IMR-90 (cell line): ENCODE data around the gene LYRM9. TPM values are rescaled to one million over a fixed set of nuclear protein-coding genes. Genes with fewer than 3 reads are reported as not detected.

Experiments used
- ATAC-seq: fragments of 200-7000 bp; cut with Tn5 transposase; 2 replicates; pipeline ENCODE4 v1.9.1; 2020; ENCODE audit warnings: low read depth, mild to moderate bottlenecking, moderate library complexity
- BruUV-seq: library from RNA; stranded (reverse); fragments of 400-500 nt; replicated peaks from 2 replicates; lab custom pipeline; 2021; lab: Mats Ljungman, UMichigan
- CTCF ChIA-PET: fragments of 300-600 bp; formaldehyde crosslinking; extraction: SDS; loops from one replicate; lab custom pipeline; 2021; ENCODE audit warnings: antibody characterized with exemption; lab: Yijun Ruan, JAX
- POLR2A ChIA-PET: fragments of 300-600 bp; sonication (Branson Sonifier 250); formaldehyde crosslinking; loops from one replicate; lab custom pipeline; 2022; ENCODE audit warnings: antibody characterized with exemption; ENCODE audit not compliant: unreplicated experiment; lab: Charles Lee
- DNase-seq: peaks from one replicate; pipeline ENCODE4 v3.0.0; 2013
- H2AFZ ChIP-seq: replicated peaks from 2 replicates; pipeline ENCODE3; 2013; ENCODE audit warnings: low read length, mild to moderate bottlenecking; ENCODE audit not compliant: poor library complexity
- H2AK5ac ChIP-seq: 2 replicates; pipeline ENCODE4 v1.6.1; 2013; ENCODE audit warnings: low read depth, low read length, inconsistent platforms
- H2AK9ac ChIP-seq: replicated peaks from 2 replicates; pipeline ENCODE3; 2013; ENCODE audit warnings: mild to moderate bottlenecking, low read depth, low read length, moderate library complexity; ENCODE audit not compliant: poor library complexity
- H2BK120ac ChIP-seq: 2 replicates; pipeline ENCODE4 v1.6.1; 2013; ENCODE audit warnings: low read depth, low read length, inconsistent platforms
- H2BK15ac ChIP-seq: 3 replicates; pipeline ENCODE4 v1.6.1; 2013; ENCODE audit warnings: low read depth, low read length, inconsistent platforms
- H2BK20ac ChIP-seq: 2 replicates; pipeline ENCODE4 v1.6.1; 2013; ENCODE audit warnings: low read depth, mild to moderate bottlenecking, inconsistent platforms, low read length, moderate library complexity
- H2BK5ac ChIP-seq: 2 replicates; pipeline ENCODE4 v1.6.1; 2013; ENCODE audit warnings: mild to moderate bottlenecking, low read depth, low read length, inconsistent platforms; ENCODE audit not compliant: poor library complexity, severe bottlenecking
- H3K14ac ChIP-seq: replicated peaks from 2 replicates; pipeline ENCODE4 v1.6.1; 2013; ENCODE audit warnings: low read depth, low read length, inconsistent platforms
- H3K18ac ChIP-seq: 2 replicates; pipeline ENCODE4 v1.6.1; 2013; ENCODE audit warnings: low read depth, low read length, control low read depth
- H3K23ac ChIP-seq: 2 replicates; pipeline ENCODE4 v1.6.1; 2013; ENCODE audit warnings: low read depth, low read length, inconsistent platforms
- H3K27ac ChIP-seq: 2 replicates; pipeline ENCODE4 v1.5.1; 2013; ENCODE audit warnings: mild to moderate bottlenecking, control low read depth, low read length; ENCODE audit not compliant: insufficient read depth
- H3K27me3 ChIP-seq: 2 replicates; pipeline ENCODE4 v1.6.1; 2013; ENCODE audit warnings: low read length; ENCODE audit not compliant: control insufficient read depth, insufficient read depth
- H3K36me3 ChIP-seq: 2 replicates; pipeline ENCODE4 v1.6.1; 2013; ENCODE audit warnings: low read length, mixed read lengths; ENCODE audit not compliant: control insufficient read depth, insufficient read depth
- H3K4ac ChIP-seq: 2 replicates; pipeline ENCODE4 v1.6.1; 2013; ENCODE audit warnings: low read depth, low read length, inconsistent platforms
- H3K4me1 ChIP-seq: 2 replicates; pipeline ENCODE4 v1.6.1; 2013; ENCODE audit warnings: low read length, mixed read lengths; ENCODE audit not compliant: control insufficient read depth, insufficient read depth
- H3K4me2 ChIP-seq: 2 replicates; pipeline ENCODE4 v1.6.1; 2013; ENCODE audit warnings: low read depth, mild to moderate bottlenecking, control low read depth, low read length, moderate library complexity
- H3K4me3 ChIP-seq: 2 replicates; pipeline ENCODE4 v1.5.1; 2013; ENCODE audit warnings: low read depth, mild to moderate bottlenecking, control low read depth, low read length, moderate library complexity; ENCODE audit not compliant: insufficient read depth
- H3K56ac ChIP-seq: 2 replicates; pipeline ENCODE4 v1.6.1; 2013; ENCODE audit warnings: low read length, inconsistent platforms; ENCODE audit not compliant: insufficient read depth; ENCODE audit errors: extremely low read depth
- H3K79me1 ChIP-seq, 2 experiments: 2 replicates each; pipeline ENCODE4 v1.6.1; 2013; ENCODE audit warnings: low read length in 2 of 2, inconsistent platforms in 1 of 2, low read depth in 1 of 2
- H3K9ac ChIP-seq: 2 replicates; pipeline ENCODE4 v1.6.1; 2013; ENCODE audit warnings: low read depth, low read length, control low read depth
- H3K9me1 ChIP-seq: 2 replicates; pipeline ENCODE4 v1.6.1; 2013; ENCODE audit warnings: low read length, inconsistent platforms; ENCODE audit not compliant: insufficient read depth
- H3K9me3 ChIP-seq: 2 replicates; pipeline ENCODE4 v1.6.1; 2013; ENCODE audit warnings: low read length; ENCODE audit not compliant: control insufficient read depth, insufficient read depth
- H4K20me1 ChIP-seq: 2 replicates; pipeline ENCODE4 v1.6.1; 2013; ENCODE audit warnings: low read length, inconsistent platforms; ENCODE audit not compliant: insufficient read depth
- H4K5ac ChIP-seq: 2 replicates; pipeline ENCODE4 v1.6.1; 2013; ENCODE audit warnings: mild to moderate bottlenecking, low read depth, low read length, control low read depth
- H4K8ac ChIP-seq, 2 experiments: 2 replicates each; pipeline ENCODE4 v1.6.1; 2013; ENCODE audit warnings: low read depth in 2 of 2, low read length in 2 of 2, control low read depth in 1 of 2, inconsistent platforms in 1 of 2
- H4K91ac ChIP-seq: 2 replicates; pipeline ENCODE4 v1.6.1; 2013; ENCODE audit warnings: low read depth, low read length, inconsistent platforms; ENCODE audit not compliant: insufficient read depth
- BHLHE40 ChIP-seq: fragments of 150-350 bp; IDR thresholded peaks from 2 replicates; pipeline ENCODE4 v1.6.1; 2016; ENCODE audit warnings: mild to moderate bottlenecking, low read depth, low read length
- CEBPB ChIP-seq: IDR thresholded peaks from 2 replicates; pipeline ENCODE4 v1.6.1; 2012; ENCODE audit warnings: low read depth, low read length, improper control_type of control experiment
- CHD1 ChIP-seq: IDR thresholded peaks from 2 replicates; pipeline ENCODE4 v1.6.1; 2012; ENCODE audit warnings: low read depth, low read length, improper control_type of control experiment
- ELK1 ChIP-seq: fragments of 150-350 bp; IDR thresholded peaks from 2 replicates; pipeline ENCODE4 v1.6.1; 2016; ENCODE audit warnings: low read depth, mild to moderate bottlenecking, low read length, moderate library complexity, borderline replicate concordance
- FOS ChIP-seq: fragments of 150-350 bp; IDR thresholded peaks from 2 replicates; pipeline ENCODE4 v1.6.1; 2016; ENCODE audit warnings: low read depth, low read length
- MAFK ChIP-seq: IDR thresholded peaks from 2 replicates; pipeline ENCODE4 v1.6.1; 2012; ENCODE audit warnings: low read depth, low read length, improper control_type of control experiment
- MAZ ChIP-seq: IDR thresholded peaks from 2 replicates; pipeline ENCODE4 v1.6.1; 2012; ENCODE audit warnings: low read depth, mild to moderate bottlenecking, low read length, improper control_type of control experiment, moderate library complexity, borderline replicate concordance
- MXI1 ChIP-seq: IDR thresholded peaks from 2 replicates; pipeline ENCODE4 v1.6.1; 2012; ENCODE audit warnings: low read depth, mild to moderate bottlenecking, low read length, moderate library complexity, borderline replicate concordance
- NFE2L2 ChIP-seq: fragments of 150-350 bp; IDR thresholded peaks from 2 replicates; pipeline ENCODE4 v1.6.1; 2016; ENCODE audit warnings: low read depth, mild to moderate bottlenecking, low read length
- RAD21 ChIP-seq: IDR thresholded peaks from 2 replicates; pipeline ENCODE4 v1.6.1; 2012; ENCODE audit warnings: low read length, improper control_type of control experiment
- RCOR1 ChIP-seq: IDR thresholded peaks from 2 replicates; pipeline ENCODE4 v1.6.1; 2012; ENCODE audit warnings: mild to moderate bottlenecking, low read length, improper control_type of control experiment; ENCODE audit not compliant: insufficient replicate concordance
- RFX5 ChIP-seq: IDR thresholded peaks from 2 replicates; pipeline ENCODE4 v1.8.0; 2012; ENCODE audit warnings: low read depth, mild to moderate bottlenecking, low read length, moderate library complexity
- SMC3 ChIP-seq: fragments of 150-350 bp; IDR thresholded peaks from 2 replicates; pipeline ENCODE4 v1.6.1; 2016; ENCODE audit warnings: low read depth, mild to moderate bottlenecking, antibody characterized with exemption, low read length, moderate library complexity
- WGBS, 2 experiments: methylation state at CpG; one replicate each; pipeline versions ENCODE4 v1.1.5 to v1.1.7; 2013; ENCODE audit warnings: missing lambda C conversion rate in 2 of 2; ENCODE audit not compliant: insufficient read length in 1 of 2; ENCODE audit errors: extremely low coverage in 2 of 2; 5-methylcytosine and 5-hydroxymethylcytosine counted together
- dilution Hi-C: fragments of 300-500 bp; cut with HindIII; formaldehyde crosslinking; loops from one replicate; pipeline ENCODE4 v1.14.3; 2018; ENCODE audit warnings: low sequenced_read_pairs; ENCODE audit not compliant: unreplicated experiment
- in situ Hi-C: fragments of 300-500 bp; cut with MboI; formaldehyde crosslinking; loops from 3 replicates; pipeline ENCODE4 v1.14.3; 2019; ENCODE audit warnings: low sequenced_read_pairs, inconsistent platforms, mixed read lengths
- intact Hi-C: fragments of 100-400 bp; cut with micrococcal nuclease; formaldehyde crosslinking; loops from 2 replicates; pipeline ENCODE4 v1.10.0; 2022
- polyA plus RNA-seq, 3 experiments: library from polyadenylated mRNA; depleted of rRNA; stranded (reverse); fragments of >200 nt; gene quantifications; 2 replicates each; pipeline ENCODE4 v1.2.3, GENCODE V29; 2012; ENCODE audit warnings: low replicate concordance in 1 of 3
- total RNA-seq: library from RNA; depleted of rRNA; stranded (reverse); fragments of >200 nt; gene quantifications from 2 replicates; pipeline ENCODE4 v1.2.3, GENCODE V29; 2012
- TF ChIP-seq, protein P1 (sequence below): conservative IDR thresholded peaks from 2 replicates; pipeline ENCODE4 v1.5.1; 2012; ENCODE audit warnings: mild to moderate bottlenecking, low read depth, low read length, improper control_type of control experiment
- TF ChIP-seq, protein P2 (sequence below): fragments of 150-350 bp; IDR thresholded peaks from 2 replicates; pipeline ENCODE4 v1.6.1; 2017; ENCODE audit warnings: mild to moderate bottlenecking, antibody characterized with exemption, low read length, low read depth

Gene LYRM9
- total and polyA plus RNA-seq, 2 of the 4 experiments (the other 2 are of a cell fraction), result 3.2 to 4.8 TPM

GRCh38 chr17:27860971-27861664 is 32.0 kb downstream of the LYRM9 start:
- Histone ChIP-seq H3K27me3 (peaks cover 18% of the 10 kb centered on the region), H4K91ac (no peak overlapping the region), H2BK120ac (no peak overlapping the region), H3K9me1 (no peaks in the 10 kb centered on the region), H3K4me2 (no peak overlapping the region), H4K20me1 (no peaks in the 10 kb centered on the region), H2AFZ (no peak overlapping the region), H3K56ac (no peak overlapping the region), H3K4me1 (no peaks in the 10 kb centered on the region), H3K14ac (no peak overlapping the region), H2BK15ac (no peak overlapping the region), H3K27ac (no peak overlapping the region), H4K5ac (no peak overlapping the region), H3K79me1 (no peaks in the 10 kb centered on the region), H2BK5ac (no peak overlapping the region), H3K18ac (no peak overlapping the region), H3K9me3 (no peaks in the 10 kb centered on the region), H3K4ac (no peak overlapping the region), H3K4me3 (no peak overlapping the region), H4K8ac (no peak overlapping the region), H2AK5ac (no peak overlapping the region), H3K9ac (no peak overlapping the region), H2BK20ac (no peak overlapping the region), H3K36me3 (no peaks in the 10 kb centered on the region), H2AK9ac (no peak overlapping the region), H3K23ac (no peak overlapping the region)
- ChIA-PET CTCF (no interaction called here), POLR2A (no interaction called here)
- dilution Hi-C loops (no loop called here), intact Hi-C loops (no loop called here), in situ Hi-C loops (no loop called here)
- ATAC-seq (no peak), DNase-seq (no peak)
- BruUV-seq, result no TSS peak
- TF ChIP-seq, protein P1, sequence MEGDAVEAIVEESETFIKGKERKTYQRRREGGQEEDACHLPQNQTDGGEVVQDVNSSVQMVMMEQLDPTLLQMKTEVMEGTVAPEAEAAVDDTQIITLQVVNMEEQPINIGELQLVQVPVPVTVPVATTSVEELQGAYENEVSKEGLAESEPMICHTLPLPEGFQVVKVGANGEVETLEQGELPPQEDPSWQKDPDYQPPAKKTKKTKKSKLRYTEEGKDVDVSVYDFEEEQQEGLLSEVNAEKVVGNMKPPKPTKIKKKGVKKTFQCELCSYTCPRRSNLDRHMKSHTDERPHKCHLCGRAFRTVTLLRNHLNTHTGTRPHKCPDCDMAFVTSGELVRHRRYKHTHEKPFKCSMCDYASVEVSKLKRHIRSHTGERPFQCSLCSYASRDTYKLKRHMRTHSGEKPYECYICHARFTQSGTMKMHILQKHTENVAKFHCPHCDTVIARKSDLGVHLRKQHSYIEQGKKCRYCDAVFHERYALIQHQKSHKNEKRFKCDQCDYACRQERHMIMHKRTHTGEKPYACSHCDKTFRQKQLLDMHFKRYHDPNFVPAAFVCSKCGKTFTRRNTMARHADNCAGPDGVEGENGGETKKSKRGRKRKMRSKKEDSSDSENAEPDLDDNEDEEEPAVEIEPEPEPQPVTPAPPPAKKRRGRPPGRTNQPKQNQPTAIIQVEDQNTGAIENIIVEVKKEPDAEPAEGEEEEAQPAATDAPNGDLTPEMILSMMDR, result no peak
- TF ChIP-seq RCOR1, result no peak
- no peak for TF ChIP-seq MAFK
- no peak for TF ChIP-seq CHD1
- no peak for TF ChIP-seq CEBPB
- TF ChIP-seq MXI1, result no peak
- no peak for TF ChIP-seq MAZ
- TF ChIP-seq SMC3, result no peak
- no peak for TF ChIP-seq FOS
- TF ChIP-seq, protein P2, sequence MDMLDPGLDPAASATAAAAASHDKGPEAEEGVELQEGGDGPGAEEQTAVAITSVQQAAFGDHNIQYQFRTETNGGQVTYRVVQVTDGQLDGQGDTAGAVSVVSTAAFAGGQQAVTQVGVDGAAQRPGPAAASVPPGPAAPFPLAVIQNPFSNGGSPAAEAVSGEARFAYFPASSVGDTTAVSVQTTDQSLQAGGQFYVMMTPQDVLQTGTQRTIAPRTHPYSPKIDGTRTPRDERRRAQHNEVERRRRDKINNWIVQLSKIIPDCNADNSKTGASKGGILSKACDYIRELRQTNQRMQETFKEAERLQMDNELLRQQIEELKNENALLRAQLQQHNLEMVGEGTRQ, result no peak
- TF ChIP-seq ELK1, result no peak
- no peak for TF ChIP-seq BHLHE40
- no peak for TF ChIP-seq RFX5
- TF ChIP-seq NFE2L2, result no peak
- TF ChIP-seq RAD21, result no peak
- no CpG with 5 or more reads among the region's 3 CpGs for WGBS, 2 experiments
